OCI-M2 (cell line): ENCODE measurements around the gene UBB.

Source experiments
- DNase-seq: peaks from one replicate; lab custom pipeline; 2025; ENCODE audit not compliant: unreplicated experiment; lab: John Stamatoyannopoulos, UW

Gene UBB

DNA sequence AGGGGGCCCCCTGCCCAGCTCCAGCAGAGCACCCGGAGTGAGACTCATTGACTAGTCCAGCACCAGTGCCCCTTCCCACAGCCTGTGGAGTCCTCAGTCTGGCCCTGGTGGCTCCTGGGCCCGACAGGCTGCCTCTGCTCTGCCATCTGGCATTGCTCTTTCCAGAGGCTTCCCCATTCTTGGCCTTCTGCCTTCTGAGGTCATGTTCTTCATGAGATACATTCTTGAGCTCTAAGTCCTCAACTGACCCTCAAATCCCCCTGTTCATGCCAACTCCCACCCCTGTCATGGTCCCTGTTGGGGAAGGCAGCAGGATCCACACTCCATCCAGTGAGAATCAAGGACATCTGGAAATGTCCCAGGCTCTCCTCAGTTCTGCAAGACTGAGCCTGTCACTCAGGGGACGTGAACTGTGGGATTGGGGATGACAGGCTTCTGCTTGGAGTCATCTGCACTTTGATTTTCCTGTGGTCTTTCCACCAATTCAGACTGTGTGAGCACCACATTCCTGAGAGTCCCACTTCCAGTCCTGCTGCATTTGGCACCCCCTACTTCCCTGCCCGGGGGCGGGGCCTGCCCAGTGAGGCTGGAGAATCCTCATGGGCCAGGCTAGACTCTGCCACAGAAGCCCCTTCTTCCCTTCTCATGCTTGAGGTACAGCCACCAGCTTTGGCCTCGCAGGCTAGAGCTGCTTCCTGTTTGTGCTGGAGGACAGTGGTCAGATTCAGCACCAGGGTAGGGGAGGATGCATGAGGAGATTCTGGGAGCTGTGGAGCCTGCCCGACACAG, 37.2 kb downstream of the UBB start:
- DNase-seq = no peak

DNA sequence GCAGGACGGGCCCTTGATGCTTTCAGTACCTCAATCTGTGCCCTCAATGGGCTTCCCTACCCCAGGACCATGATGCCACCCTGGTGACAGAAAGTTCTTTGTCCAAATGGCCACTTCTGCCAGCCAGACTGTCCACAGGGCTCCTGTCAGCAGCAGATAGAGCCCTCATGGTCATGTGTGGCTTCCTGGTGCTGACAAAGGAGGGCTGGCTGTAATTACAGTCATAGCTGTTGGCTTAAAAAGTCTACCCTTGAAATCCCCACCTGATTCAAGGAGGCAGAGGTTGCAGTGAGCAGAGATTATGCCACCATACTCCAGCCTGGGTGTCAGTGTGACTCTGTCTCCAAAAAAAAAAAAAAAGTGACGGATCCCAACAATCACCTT, 37.8 kb downstream of the UBB start:
- DNase-seq = no peak

- no peak for DNase-seq
These were observed 38.4 kb downstream of the UBB start for GRCh38 chr17:16419074-16419928.

DNA sequence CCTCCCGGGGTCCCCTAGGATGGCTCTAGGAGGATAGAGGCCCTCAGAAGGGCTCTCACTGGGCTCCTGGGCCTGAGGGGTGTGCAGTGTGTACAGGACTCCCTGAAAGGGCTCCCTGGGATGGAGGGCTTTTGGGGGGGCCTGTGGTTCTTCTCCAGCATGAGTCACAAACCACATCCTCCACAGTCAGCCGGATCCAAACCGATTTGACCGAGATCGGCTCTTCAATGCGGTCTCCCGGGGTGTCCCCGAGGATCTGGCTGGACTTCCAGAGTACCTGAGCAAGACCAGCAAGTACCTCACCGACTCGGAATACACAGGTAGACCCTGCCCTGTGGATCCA, 39.0 kb downstream of the UBB start:
- no peak for DNase-seq

DNA sequence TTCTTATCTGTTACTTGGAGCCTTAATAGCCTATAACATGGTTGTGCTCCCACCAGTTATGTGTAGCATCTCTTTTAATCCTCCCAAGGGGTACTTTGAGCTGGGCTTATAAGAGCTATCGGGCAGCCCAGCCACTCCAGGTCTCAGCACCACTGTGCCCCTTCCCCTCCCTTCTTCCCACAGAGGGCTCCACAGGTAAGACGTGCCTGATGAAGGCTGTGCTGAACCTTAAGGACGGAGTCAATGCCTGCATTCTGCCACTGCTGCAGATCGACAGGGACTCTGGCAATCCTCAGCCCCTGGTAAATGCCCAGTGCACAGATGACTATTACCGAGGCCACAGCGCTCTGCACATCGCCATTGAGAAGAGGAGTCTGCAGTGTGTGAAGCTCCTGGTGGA, 41.5 kb downstream of the UBB start:
- DNase-seq = no peak

DNA sequence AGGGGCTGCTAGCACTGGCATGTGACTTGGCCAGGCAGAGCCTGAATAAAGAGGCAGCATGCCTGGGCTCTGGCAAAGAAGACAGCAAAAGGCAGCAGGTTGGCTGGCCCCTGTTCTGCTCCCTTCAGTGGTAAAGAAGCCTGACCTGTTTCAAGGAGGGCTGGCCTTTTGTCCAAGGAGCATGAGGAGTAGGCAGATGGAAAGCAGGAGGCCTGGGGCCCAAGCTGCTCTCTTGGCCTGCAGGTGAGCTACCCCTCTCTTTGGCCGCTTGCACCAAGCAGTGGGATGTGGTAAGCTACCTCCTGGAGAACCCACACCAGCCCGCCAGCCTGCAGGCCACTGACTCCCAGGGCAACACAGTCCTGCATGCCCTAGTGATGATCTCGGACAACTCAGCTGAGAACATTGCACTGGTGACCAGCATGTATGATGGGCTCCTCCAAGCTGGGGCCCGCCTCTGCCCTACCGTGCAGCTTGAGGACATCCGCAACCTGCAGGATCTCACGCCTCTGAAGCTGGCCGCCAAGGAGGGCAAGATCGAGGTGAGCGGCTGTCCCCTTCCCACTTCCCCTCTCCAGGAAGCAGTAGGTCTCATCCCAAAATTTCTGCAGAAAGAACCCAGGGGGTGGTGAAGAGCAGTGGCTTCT, 42.5 kb downstream of the UBB start:
- DNase-seq = no peak

GRCh38 chr17:16425202-16425601, 44.3 kb downstream of the UBB start:
- no peak for DNase-seq

- no peak for DNase-seq
These were observed 45.1 kb downstream of the UBB start for GRCh38 chr17:16425698-16426659.

DNA sequence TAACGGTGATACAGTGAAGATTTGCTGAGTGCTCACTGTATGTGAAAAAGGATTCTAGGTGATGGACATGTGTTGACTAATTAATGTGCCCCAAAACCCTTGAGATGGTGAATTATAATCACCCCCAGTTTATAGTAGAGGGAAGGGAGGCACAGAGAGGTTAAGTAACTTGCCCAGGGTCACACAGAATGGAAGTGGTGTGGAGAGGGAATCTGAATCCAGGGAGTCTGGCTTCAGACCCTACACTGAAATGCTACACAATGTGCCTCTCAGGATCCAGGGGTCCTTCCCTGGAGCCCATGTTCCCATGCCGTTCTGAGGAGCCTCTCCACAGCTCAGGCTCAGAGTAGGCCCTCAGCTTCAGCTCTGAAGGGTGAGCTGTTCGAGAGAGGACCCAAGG, 46.1 kb downstream of the UBB start:
- DNase-seq = no peak

GRCh38 chr17:16428098-16428882, 47.4 kb downstream of the UBB start:
- DNase-seq = no peak

- no peak for DNase-seq
These were observed 48.2 kb downstream of the UBB start for GRCh38 chr17:16429083-16429482.

DNA sequence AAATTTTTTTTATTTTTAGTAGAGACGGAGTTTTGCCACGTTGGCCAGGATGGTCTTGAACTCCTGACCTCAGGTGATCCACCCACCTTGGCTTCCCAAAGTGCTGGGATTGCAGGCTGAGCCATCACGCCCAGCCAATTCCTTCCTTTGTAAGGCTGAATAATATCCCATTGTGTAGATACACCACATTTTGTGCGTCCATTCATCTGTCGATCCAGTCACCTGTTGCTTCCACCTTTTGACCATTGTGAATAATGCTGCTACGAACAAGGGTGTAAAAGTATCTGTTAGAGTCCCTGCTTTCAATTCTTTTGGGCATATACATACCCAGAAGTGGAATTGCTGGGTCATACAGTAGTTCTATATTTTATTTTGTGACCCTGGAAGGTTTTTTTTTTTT, 49.8 kb downstream of the UBB start:
- DNase-seq = no peak

DNA sequence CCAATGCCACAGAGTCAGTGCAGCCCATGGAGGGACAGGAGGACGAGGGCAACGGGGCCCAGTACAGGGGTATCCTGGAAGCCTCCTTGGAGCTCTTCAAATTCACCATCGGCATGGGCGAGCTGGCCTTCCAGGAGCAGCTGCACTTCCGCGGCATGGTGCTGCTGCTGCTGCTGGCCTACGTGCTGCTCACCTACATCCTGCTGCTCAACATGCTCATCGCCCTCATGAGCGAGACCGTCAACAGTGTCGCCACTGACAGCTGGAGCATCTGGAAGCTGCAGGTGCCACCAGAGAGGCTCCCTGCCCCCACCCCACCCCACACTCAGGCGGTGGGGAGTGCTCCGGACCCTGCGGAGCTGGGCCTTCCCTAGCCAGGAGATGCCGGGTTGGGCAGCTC, 51.1 kb downstream of the UBB start:
- no peak for DNase-seq
